Suppressor macrophage treated with lipopolysaccharide for 1 hour (primary cell): ENCODE results near the gene SNX24.
"Not testable (repeated sequence)": the region's sequence is repeated elsewhere in the genome, so short reads cannot be mapped to it uniquely, and the experiment has no call there.

Experiments used
- DNase-seq, 3 donors: peaks; one replicate each; pipeline ENCODE4 v3.0.0-alpha.2; 2020 to 2022

The SNX24 gene

GRCh38 chr5:122874179-122874875, 28.9 kb downstream of the SNX24 start:
- DNase-seq: peak in 1 of 3 donors; percentile 9

DNA sequence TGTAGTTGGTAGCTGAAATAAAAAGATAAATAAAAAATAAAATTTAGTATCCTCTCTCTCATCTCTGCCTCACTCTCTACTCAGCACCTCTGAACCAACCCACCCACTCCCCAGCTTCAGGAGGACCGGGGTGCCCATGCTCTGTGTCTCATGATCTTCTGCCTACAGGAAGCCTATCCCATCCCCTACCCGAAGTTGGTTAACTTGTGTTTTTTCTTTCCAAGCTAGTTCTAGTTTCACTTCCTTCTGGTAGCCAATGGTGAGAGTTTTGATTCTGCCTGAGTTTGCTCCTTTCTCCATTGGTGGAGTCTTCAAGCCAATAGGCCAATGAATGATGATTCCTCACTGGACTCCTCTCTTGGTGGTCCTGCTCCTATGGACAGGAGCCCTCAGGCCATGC, 32.1 kb downstream of the SNX24 start:
- peak; percentile 72 to 81 (median 75) for DNase-seq

GRCh38 chr5:122879076-122879475, 33.7 kb downstream of the SNX24 start:
- DNase-seq: no peak

- no peak for DNase-seq
Observed at GRCh38 chr5:122880170-122880689, 34.8 kb downstream of the SNX24 start.

GRCh38 chr5:122880749-122881148, 35.3 kb downstream of the SNX24 start:
- DNase-seq: no peak

GRCh38 chr5:122882831-122883230, 37.4 kb downstream of the SNX24 start:
- peak in 1 of 3 donors; percentile 6 for DNase-seq

DNA sequence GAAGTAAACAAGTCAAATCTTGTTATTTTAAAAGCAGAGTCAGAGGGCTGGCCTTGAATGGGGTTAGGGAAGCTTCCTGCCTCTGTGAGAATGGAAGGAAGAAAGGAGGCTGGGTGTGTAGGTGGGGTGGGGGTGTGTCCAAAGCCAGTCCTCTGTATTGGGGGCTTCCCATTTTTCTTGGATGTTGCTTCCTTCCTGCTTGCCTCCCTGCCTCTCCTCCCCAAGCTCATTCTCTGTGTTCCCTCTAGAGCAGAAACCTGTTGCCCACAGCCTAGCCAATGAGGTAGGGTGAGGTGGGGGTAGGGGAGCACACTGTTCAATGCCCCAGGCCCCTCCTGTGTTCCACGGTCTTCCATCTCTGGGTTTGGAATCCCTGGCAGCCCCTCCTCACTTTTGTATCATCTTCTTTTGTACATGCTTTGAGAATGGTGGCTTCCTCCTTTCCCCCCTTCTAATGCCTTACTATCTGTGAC, 39.7 kb downstream of the SNX24 start:
- DNase-seq: peak in 1 of 3 donors; percentile 20

GRCh38 chr5:122885891-122886290, 40.5 kb downstream of the SNX24 start:
- DNase-seq: no peak

- no peak for DNase-seq
Observed at GRCh38 chr5:122895141-122895540, 49.7 kb downstream of the SNX24 start.

DNA sequence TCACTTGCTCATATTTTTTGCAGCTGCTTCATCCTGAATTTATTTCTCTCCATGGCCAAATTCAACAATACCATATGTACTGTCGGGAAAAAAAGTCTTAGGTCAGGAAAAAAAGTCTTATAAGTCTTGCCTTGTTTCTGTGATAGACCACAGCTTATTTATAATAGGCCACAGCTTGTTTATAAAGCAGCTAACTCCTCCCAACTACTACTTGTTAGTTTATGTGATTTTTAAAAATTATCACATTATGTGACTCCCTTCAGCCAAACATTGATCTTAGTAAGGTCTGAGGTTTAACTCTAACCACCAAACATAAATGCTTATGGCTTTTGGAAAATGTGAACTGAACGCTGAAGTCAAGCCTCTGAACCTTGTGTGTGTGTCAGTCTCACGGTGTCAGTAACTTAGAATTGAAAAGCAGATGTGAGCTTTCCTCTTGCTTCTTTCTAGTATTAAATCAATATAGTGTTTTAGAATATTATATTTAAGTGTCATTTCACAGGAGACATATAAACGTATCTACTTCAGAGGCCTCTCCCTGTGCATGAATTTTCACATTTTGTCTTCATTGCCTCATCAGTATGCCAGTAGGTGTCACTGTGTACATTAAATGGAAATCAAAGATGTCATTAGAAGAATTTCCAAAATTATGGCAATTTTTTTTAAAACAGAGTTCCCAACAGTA, 51.3 kb downstream of the SNX24 start:
- peak; percentile 11 to 44 (median 31) for DNase-seq

- no peak for DNase-seq
Observed at GRCh38 chr5:122897283-122897602, 51.8 kb downstream of the SNX24 start.

- DNase-seq: no peak
Observed at GRCh38 chr5:122901346-122901745, 55.9 kb downstream of the SNX24 start.

DNA sequence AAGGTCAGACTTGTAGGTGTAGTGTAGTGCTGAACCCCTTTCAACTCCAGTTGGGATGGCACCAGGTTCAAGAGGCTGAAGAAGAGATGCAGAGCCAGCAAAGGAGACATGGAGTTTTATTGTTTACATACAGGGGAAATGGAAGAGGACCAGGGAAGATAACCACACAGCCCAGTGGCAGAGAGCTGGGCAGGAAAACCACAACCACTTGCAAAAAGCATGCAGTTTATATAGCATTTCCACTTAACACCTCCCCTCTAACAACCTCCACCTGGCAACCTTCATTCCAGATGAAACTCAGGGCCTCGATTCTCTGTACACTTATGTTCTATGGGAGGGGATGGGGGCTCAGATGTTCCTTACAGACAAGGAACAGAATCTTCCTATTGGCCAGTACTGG, 56.9 kb downstream of the SNX24 start:
- no peak for DNase-seq

GRCh38 chr5:122906768-122907167, 61.4 kb downstream of the SNX24 start:
- DNase-seq: no peak

GRCh38 chr5:122907276-122907675, 61.9 kb downstream of the SNX24 start:
- DNase-seq: no peak

DNA sequence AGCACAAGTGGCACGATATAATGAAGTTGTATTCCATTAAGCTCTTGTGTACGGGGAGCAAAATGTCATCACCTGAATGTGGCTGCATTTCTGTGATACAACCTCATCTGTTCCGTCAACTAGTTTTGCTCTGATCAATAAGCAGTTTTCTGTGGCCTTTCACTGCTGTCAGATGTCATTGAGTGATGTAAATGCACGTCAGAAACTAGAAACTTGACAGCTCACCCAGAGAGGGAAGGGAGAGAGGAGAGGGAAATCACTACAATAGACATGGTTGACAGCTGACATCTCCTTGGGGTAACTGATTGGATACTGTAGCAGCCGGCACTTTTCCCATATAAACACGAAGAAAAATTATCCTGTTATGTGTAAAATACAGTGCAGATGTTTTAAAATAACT, 62.7 kb downstream of the SNX24 start:
- DNase-seq: no peak

DNA sequence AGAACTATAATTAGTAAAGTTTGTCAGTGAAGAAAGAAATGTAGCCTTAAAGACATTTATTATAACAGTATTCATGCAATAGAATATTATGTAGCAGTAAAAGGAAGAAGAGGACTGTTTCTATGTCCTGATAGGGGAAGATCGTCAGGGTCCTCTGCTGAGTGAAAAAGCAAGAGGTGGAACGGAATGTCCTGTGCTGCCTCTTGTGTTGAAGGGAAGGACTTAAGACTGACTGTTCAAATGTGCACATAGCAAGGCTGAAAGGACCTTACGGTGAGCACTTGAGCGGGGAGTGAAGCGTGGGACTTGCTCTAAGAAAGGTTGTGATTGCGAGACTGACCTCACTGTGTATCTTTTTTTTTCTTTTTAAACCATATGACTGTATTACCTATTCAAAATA, 63.2 kb downstream of the SNX24 start:
- no peak for DNase-seq

GRCh38 chr5:122909470-122910100, 64.2 kb downstream of the SNX24 start:
- no peak for DNase-seq

DNA sequence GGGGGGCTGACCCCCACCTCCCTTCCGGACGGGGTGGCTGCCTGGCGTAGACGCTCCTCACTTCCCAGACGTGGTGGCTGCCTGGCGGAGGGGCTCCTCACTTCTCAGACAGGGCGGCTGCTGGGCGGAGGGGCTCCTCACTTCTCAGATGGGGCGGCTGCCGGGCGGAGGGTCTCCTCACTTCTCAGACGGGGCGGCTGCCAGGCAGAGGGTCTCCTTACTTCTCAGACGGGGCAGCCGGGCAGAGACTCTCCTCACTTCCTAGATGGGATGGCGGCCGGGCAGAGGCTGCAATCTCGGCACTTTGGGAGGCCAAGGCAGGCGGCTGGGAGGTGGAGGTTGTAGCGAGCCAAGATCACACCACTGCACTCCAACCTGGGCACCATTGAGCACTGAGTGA, 68.0 kb downstream of the SNX24 start:
- not testable (repeated sequence) for DNase-seq

DNA sequence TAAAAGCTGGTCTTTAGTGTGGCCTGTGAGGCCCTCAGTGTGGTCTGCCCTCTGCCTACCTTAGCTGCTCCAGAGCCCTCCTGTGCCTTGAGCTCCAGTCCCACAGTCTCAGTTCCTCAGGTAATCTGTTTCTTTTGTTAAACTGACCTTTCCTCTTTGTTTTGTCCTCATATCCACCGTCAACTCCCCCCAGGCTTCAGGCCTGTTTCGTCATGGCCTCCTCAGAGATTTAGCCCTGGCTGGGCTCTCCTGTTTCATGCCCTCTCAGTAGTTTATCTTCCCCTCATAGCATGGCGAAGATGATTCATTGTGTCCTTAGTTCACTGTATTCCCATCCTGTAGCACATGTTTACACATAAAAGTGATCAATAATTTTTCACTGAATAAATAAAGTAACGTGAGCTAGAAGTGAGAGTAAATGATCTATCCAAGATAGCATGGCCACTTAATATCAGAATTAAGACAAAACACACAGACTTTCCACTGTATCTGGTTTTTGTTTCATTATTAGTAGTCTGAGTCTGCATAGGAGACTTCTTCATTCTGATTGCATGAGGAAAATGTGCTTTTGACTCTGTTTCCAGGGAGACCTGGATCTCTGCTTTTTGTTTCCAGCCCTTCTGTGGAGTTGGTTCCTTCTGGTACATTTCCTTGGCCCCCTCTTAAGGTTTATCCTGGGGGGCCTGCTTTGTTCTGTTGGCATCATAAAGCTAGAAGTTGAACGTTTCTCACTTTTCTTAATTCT, 70.5 kb downstream of the SNX24 start:
- no peak for DNase-seq

- no peak for DNase-seq
Observed at GRCh38 chr5:122916490-122916889, 71.1 kb downstream of the SNX24 start.

DNA sequence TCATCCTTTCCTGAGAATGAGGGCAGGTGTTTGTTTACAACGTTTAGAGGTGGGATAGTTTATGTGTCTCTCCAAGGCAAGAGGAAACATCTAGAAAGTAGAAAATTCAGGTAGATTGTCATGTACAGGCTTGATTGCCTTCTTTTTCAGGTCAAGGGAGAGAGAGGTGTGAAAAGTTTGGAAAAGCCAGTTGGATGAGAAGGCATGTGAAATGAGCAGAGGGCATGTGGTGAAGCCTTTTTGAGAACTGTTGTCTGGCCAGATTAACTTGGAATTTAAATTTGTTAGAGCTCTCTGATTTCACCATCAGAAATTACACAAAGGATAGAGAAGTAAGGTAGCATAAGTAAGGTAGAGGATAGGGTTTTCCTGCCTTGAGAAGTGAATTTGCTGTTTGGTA, 74.6 kb downstream of the SNX24 start:
- no peak for DNase-seq

GRCh38 chr5:122921826-122922225, 76.4 kb downstream of the SNX24 start:
- no peak for DNase-seq
